DOHH2 (cell line): ENCODE results near the gene SPG7.
A peak's percentile ranks its signal among the peaks of the same experiment; 100 is the strongest.

ENCODE experiments used
- H3F3A ChIP-seq: fragments of 200-600 bp; sonication (generic), shearing (Covaris generic); 2 replicates; pipeline ENCODE4 v1.6.0; 2016; ENCODE audit warnings: antibody characterized with exemption, mild to moderate bottlenecking; ENCODE audit not compliant: control insufficient read depth, insufficient read depth
- H3K27ac ChIP-seq: fragments of 200-600 bp; sonication (generic); 2 replicates; pipeline ENCODE4 v1.5.1; 2014; ENCODE audit warnings: low read depth, mild to moderate bottlenecking, low read length, moderate library complexity
- H3K27me3 ChIP-seq: fragments of 200-600 bp; sonication (generic); 2 replicates; pipeline ENCODE4 v1.6.1; 2014; ENCODE audit warnings: mild to moderate bottlenecking, low read length, mixed read lengths; ENCODE audit not compliant: control insufficient read depth
- H3K36me3 ChIP-seq: fragments of 200-600 bp; sonication (generic); 2 replicates; pipeline ENCODE4 v1.6.1; 2014; ENCODE audit warnings: mild to moderate bottlenecking, low read length, moderate library complexity, mixed read lengths; ENCODE audit not compliant: control insufficient read depth
- H3K4me1 ChIP-seq: fragments of 200-600 bp; sonication (generic); 2 replicates; pipeline ENCODE4 v1.6.1; 2014; ENCODE audit warnings: mild to moderate bottlenecking, low read length, mixed read lengths; ENCODE audit not compliant: control insufficient read depth
- H3K4me2 ChIP-seq: fragments of 200-600 bp; sonication (generic); 2 replicates; pipeline ENCODE4 v1.6.0; 2014; ENCODE audit warnings: mild to moderate bottlenecking, low read length, moderate library complexity
- H3K4me3 ChIP-seq: fragments of 200-600 bp; sonication (generic); 2 replicates; pipeline ENCODE4 v1.5.1; 2014; ENCODE audit warnings: mild to moderate bottlenecking, low read length, mixed read lengths
- H3K79me2 ChIP-seq: fragments of 200-600 bp; sonication (generic); 2 replicates; pipeline ENCODE4 v1.6.1; 2014; ENCODE audit warnings: mild to moderate bottlenecking, low read length, mixed read lengths; ENCODE audit not compliant: control insufficient read depth
- H3K9me2 ChIP-seq: fragments of 200-600 bp; sonication (generic); replicated peaks from 2 replicates; pipeline ENCODE4 v1.6.1; 2014; ENCODE audit warnings: mild to moderate bottlenecking, low read length, mixed read lengths; ENCODE audit not compliant: control insufficient read depth
- H3K9me3 ChIP-seq: fragments of 200-600 bp; sonication (generic); 2 replicates; pipeline ENCODE4 v1.6.1; 2014; ENCODE audit warnings: antibody characterized with exemption, low read length, mixed read lengths; ENCODE audit not compliant: control insufficient read depth, insufficient read depth
- H4K20me1 ChIP-seq: fragments of 200-600 bp; sonication (generic); 2 replicates; pipeline ENCODE4 v1.6.0; 2014; ENCODE audit warnings: low read depth, mild to moderate bottlenecking, antibody characterized with exemption, low read length, moderate library complexity; ENCODE audit not compliant: control insufficient read depth, insufficient read depth
- CTCF ChIP-seq: fragments of 200-600 bp; sonication (generic); IDR thresholded peaks from one replicate; pipeline ENCODE4 v1.5.1; 2014; ENCODE audit warnings: antibody characterized with exemption, mild to moderate bottlenecking, low read depth, low read length; ENCODE audit not compliant: poor library complexity, severe bottlenecking
- EZH2phosphoT487 ChIP-seq: fragments of 200-600 bp; sonication (generic); IDR thresholded peaks from 2 replicates; pipeline ENCODE4 v1.6.1; 2017; ENCODE audit warnings: borderline replicate concordance, mild to moderate bottlenecking, antibody characterized with exemption, low read length, moderate library complexity, mixed read lengths

SPG7 gene

GRCh38 chr16:89572485-89573205 lies 64.4 kb downstream of the SPG7 start:
- H3K4me1 ChIP-seq: peaks cover 37% of the 10 kb centered on the region
- peaks cover 5% of the 10 kb centered on the region for H3K27me3 ChIP-seq
- peak overlapping the region; percentile 41 for H3K4me3 ChIP-seq
- peak overlapping the region; percentile 40 for H3K27ac ChIP-seq
- H3K9me3 ChIP-seq: no peaks in the 10 kb centered on the region
- no peaks in the 10 kb centered on the region for H3K79me2 ChIP-seq
- no peaks in the 10 kb centered on the region for H3F3A ChIP-seq
- peak overlapping the region; percentile 65 for H3K4me2 ChIP-seq
- H3K36me3 ChIP-seq: no peaks in the 10 kb centered on the region; the same call in 1 of the 2 replicates
- TF ChIP-seq CTCF: no peak
- TF ChIP-seq EZH2phosphoT487: no peak
- no peaks in the 10 kb centered on the region for H3K9me2 ChIP-seq
- H4K20me1 ChIP-seq: no peaks in the 10 kb centered on the region

GRCh38 chr16:89573826-89574680 lies 65.8 kb downstream of the SPG7 start:
- no peak for TF ChIP-seq CTCF
- TF ChIP-seq EZH2phosphoT487: no peak
- H3K4me2 ChIP-seq: peak overlapping the region; percentile 86
- peak overlapping the region; percentile 73 for H3K4me3 ChIP-seq

DNA sequence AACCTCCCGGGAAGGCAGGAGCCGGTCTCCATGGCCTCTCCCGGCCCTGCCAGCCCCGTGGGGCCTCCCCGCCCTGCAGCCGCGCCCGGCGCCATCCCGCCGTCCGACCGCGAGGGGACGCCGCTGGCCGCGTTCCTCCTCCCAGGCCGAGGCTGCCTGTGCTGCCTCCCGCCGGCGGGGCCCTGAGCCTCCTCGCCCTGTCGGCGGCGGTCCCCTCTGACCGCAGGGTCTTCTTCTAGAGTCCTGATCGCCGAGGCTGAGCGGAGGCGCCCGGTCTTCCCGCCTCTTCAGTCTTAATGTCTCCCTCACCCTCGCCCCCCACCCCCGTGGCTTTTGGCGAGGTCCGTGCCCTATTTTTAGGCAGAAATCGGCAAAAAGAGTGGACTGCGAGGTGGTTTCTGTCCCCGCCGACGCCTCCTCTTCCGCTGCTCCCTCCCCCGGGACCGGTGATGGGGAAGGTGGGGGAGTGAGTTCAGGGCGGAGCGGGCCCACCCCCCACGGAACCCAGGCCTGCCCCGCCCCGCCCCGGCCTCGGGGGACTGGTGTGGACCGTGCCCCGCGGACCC lies 66.6 kb downstream of the SPG7 start:
- H3K27ac ChIP-seq: no peak overlapping the region
- H4K20me1 ChIP-seq: no peaks in the 10 kb centered on the region
- peak overlapping the region; percentile 86 for H3K4me2 ChIP-seq
- H3K36me3 ChIP-seq: no peaks in the 10 kb centered on the region
- H3K79me2 ChIP-seq: no peaks in the 10 kb centered on the region
- H3K4me1 ChIP-seq: peaks cover 37% of the 10 kb centered on the region
- H3K4me3 ChIP-seq: peak overlapping the region; percentile 73
- H3K27me3 ChIP-seq: peaks cover 5% of the 10 kb centered on the region
- TF ChIP-seq EZH2phosphoT487 (no peak; the same call in 1 of the 2 replicates), CTCF (peak; percentile 64)
- H3K9me3 ChIP-seq: no peaks in the 10 kb centered on the region
- H3F3A ChIP-seq: no peaks in the 10 kb centered on the region
- no peaks in the 10 kb centered on the region for H3K9me2 ChIP-seq

More at GRCh38 chr16:89573826-89574680, 65.8 kb downstream of the SPG7 start:
- H3K27ac ChIP-seq: no peak overlapping the region
- no peaks in the 10 kb centered on the region for H3K9me3 ChIP-seq
- H4K20me1 ChIP-seq: no peaks in the 10 kb centered on the region
- no peaks in the 10 kb centered on the region for H3K36me3 ChIP-seq
- no peaks in the 10 kb centered on the region for H3K9me2 ChIP-seq
- H3F3A ChIP-seq: no peaks in the 10 kb centered on the region
- H3K79me2 ChIP-seq: no peaks in the 10 kb centered on the region
- H3K4me1 ChIP-seq: peaks cover 37% of the 10 kb centered on the region
- peaks cover 5% of the 10 kb centered on the region for H3K27me3 ChIP-seq
